ENCODE measurements around the gene TNS3. TPM values are rescaled to one million over a fixed set of nuclear protein-coding genes. Genes with fewer than 3 reads are reported as not detected.

TNS3 gene
- total RNA-seq, 1 donor from 2014 or later, result 92.9 TPM

- Histone ChIP-seq H3K4me3 (ENCODE audit: insufficient read depth, low read depth, low read length) (no peak overlapping the region), H3K27ac (ENCODE audit: low read depth, low read length) (no peak overlapping the region), H3K79me2 (ENCODE audit: insufficient read depth, low read length) (peaks cover 76% of the 10 kb centered on the region), H3K4me1 (ENCODE audit: insufficient read depth, low read length) (peaks cover 40% of the 10 kb centered on the region), H3K27me3 (ENCODE audit: insufficient read depth, low read length) (no peaks in the 10 kb centered on the region), H2AFZ (ENCODE audit: low read depth, low read length) (no peak overlapping the region), H3K36me3 (ENCODE audit: insufficient read depth, low read length) (peaks cover 2% of the 10 kb centered on the region), H3K4me2 (ENCODE audit: low read length) (no peak overlapping the region), H3K9ac (ENCODE audit: low read length) (no peak overlapping the region), H4K20me1 (ENCODE audit: insufficient read depth, low read length) (peaks cover 34% of the 10 kb centered on the region), H3K9me3 (ENCODE audit: insufficient read depth, low read depth, low read length) (no peaks in the 10 kb centered on the region)
- Mint-ChIP-seq H3K27me3 (ENCODE audit: low read depth, unreplicated experiment) (no peaks in the 10 kb centered on the region), H3K36me3 (ENCODE audit: low read depth, unreplicated experiment) (peaks cover 14% of the 10 kb centered on the region), H3K4me3 (ENCODE audit: unreplicated experiment) (no peak overlapping the region), H3K4me1 (ENCODE audit: low read depth, unreplicated experiment) (peaks cover 82% of the 10 kb centered on the region), H3K27ac (ENCODE audit: unreplicated experiment) (peak overlapping the region; percentile 68), H3K9me3 (ENCODE audit: unreplicated experiment) (no peaks in the 10 kb centered on the region)
- no peak for FAIRE-seq
- no peak for DNase-seq (ENCODE audit: low read depth)
- TF ChIP-seq EZH2 (IDR thresholded peaks at IDR 0.05; ENCODE audit: insufficient read depth, low read length), result no peak
- TF ChIP-seq, protein P1, sequence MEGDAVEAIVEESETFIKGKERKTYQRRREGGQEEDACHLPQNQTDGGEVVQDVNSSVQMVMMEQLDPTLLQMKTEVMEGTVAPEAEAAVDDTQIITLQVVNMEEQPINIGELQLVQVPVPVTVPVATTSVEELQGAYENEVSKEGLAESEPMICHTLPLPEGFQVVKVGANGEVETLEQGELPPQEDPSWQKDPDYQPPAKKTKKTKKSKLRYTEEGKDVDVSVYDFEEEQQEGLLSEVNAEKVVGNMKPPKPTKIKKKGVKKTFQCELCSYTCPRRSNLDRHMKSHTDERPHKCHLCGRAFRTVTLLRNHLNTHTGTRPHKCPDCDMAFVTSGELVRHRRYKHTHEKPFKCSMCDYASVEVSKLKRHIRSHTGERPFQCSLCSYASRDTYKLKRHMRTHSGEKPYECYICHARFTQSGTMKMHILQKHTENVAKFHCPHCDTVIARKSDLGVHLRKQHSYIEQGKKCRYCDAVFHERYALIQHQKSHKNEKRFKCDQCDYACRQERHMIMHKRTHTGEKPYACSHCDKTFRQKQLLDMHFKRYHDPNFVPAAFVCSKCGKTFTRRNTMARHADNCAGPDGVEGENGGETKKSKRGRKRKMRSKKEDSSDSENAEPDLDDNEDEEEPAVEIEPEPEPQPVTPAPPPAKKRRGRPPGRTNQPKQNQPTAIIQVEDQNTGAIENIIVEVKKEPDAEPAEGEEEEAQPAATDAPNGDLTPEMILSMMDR (IDR thresholded peaks at IDR 0.05; ENCODE audit: insufficient read depth, low read depth, low read length), result no peak
These were observed 83.5 kb downstream of the TNS3 start for GRCh38 chr7:47498229-47499056.

DNA sequence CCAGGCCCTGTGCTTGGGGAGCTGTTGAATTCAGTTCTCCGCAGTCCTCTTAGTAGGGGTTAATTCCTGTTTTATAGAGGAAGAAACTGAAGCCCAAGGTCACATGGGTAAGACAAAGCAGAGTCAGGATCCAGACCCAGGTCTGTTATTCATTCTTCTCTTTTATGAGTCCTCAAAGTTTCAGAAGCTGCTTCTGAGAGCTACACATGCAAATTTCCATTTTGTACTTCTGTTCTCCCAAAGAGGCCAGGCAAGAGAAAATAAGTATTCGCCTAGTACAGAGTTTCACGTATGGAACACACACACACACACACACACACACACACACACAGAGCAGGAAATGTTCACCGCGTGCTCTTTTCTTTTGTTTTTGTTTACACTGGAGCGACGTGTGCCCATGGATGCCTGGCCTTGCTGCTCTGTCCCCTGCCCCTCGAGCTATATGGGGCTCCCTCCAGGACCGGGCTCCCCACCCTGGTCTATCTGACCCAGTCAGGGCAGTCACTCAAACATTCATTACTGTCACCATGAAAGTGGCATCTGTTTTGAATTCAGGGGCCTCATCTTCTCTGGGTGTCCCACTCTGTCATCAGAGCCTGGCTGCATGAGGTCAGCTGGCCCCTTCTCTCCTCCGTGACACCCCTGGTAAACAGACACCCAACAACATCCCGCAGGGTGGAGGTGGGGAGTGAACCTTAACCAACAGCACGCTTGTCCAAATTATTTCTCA, 84.4 kb downstream of the TNS3 start:
- Histone ChIP-seq H3K4me3 (ENCODE audit: insufficient read depth, low read depth, low read length) (no peak overlapping the region), H3K79me2 (ENCODE audit: insufficient read depth, low read length) (peaks cover 74% of the 10 kb centered on the region), H3K4me1 (ENCODE audit: insufficient read depth, low read length) (peaks cover 38% of the 10 kb centered on the region), H2AFZ (ENCODE audit: low read depth, low read length) (no peak overlapping the region), H3K9me3 (ENCODE audit: insufficient read depth, low read depth, low read length) (no peaks in the 10 kb centered on the region), H3K27me3 (ENCODE audit: insufficient read depth, low read length) (no peaks in the 10 kb centered on the region), H3K4me2 (ENCODE audit: low read length) (no peak overlapping the region), H4K20me1 (ENCODE audit: insufficient read depth, low read length) (peaks cover 32% of the 10 kb centered on the region), H3K9ac (ENCODE audit: low read length) (no peak overlapping the region), H3K36me3 (ENCODE audit: insufficient read depth, low read length) (peaks cover 2% of the 10 kb centered on the region), H3K27ac (ENCODE audit: low read depth, low read length) (no peak overlapping the region)
- Mint-ChIP-seq H3K9me3 (ENCODE audit: unreplicated experiment) (no peaks in the 10 kb centered on the region), H3K4me1 (ENCODE audit: low read depth, unreplicated experiment) (peaks cover 78% of the 10 kb centered on the region), H3K27me3 (ENCODE audit: low read depth, unreplicated experiment) (no peaks in the 10 kb centered on the region), H3K4me3 (ENCODE audit: unreplicated experiment) (no peak overlapping the region), H3K27ac (ENCODE audit: unreplicated experiment) (peak overlapping the region; percentile 59), H3K36me3 (ENCODE audit: low read depth, unreplicated experiment) (peaks cover 16% of the 10 kb centered on the region)
- DNase-seq (ENCODE audit: low read depth), result no peak
- FAIRE-seq, result no peak
- TF ChIP-seq EZH2 (IDR thresholded peaks at IDR 0.05; ENCODE audit: insufficient read depth, low read length), result no peak
- TF ChIP-seq, protein P1 (IDR thresholded peaks at IDR 0.05; ENCODE audit: insufficient read depth, low read depth, low read length), result no peak
